ENCODE results near the gene NTMT1. TPM values are rescaled to one million over a fixed set of nuclear protein-coding genes. Genes with fewer than 3 reads are reported as not detected.
A peak's percentile ranks its signal among the peaks of the same experiment; 100 is the strongest.

The NTMT1 gene
- total RNA-seq, 1 donor, result 27.6 TPM

GRCh38 chr9:129626625-129627284 lies 792 bp downstream of the NTMT1 start:
- no peak for TF ChIP-seq CTCF (IDR thresholded peaks at IDR 0.05; ENCODE audit: insufficient read depth, low read length)
- peak overlapping the region; percentile 89 for H3K4me3 ChIP-seq (ENCODE audit: low read depth, low read length)
- DNase-seq (ENCODE audit: low read depth), result peak; percentile 71

GRCh38 chr9:129627556-129628440 lies 1.8 kb downstream of the NTMT1 start:
- TF ChIP-seq CTCF (IDR thresholded peaks at IDR 0.05; ENCODE audit: insufficient read depth, low read length), result no peak
- peak overlapping the region; percentile 89 for H3K4me3 ChIP-seq (ENCODE audit: low read depth, low read length)
- DNase-seq (ENCODE audit: low read depth), result no peak

GRCh38 chr9:129628709-129629108 lies 2.7 kb downstream of the NTMT1 start:
- H3K4me3 ChIP-seq (ENCODE audit: low read depth, low read length), result peak overlapping the region; percentile 35
- no peak for DNase-seq (ENCODE audit: low read depth)
- no peak for TF ChIP-seq CTCF (IDR thresholded peaks at IDR 0.05; ENCODE audit: insufficient read depth, low read length)

GRCh38 chr9:129629251-129629820 lies 3.4 kb downstream of the NTMT1 start:
- TF ChIP-seq CTCF (IDR thresholded peaks at IDR 0.05; ENCODE audit: insufficient read depth, low read length), result no peak
- no peak overlapping the region for H3K4me3 ChIP-seq (ENCODE audit: low read depth, low read length)
- DNase-seq (ENCODE audit: low read depth), result no peak

- DNase-seq (ENCODE audit: low read depth), result no peak
- TF ChIP-seq CTCF (IDR thresholded peaks at IDR 0.05; ENCODE audit: insufficient read depth, low read length), result no peak
- H3K4me3 ChIP-seq (ENCODE audit: low read depth, low read length), result no peak overlapping the region
These were observed 5.2 kb downstream of the NTMT1 start for GRCh38 chr9:129630967-129631673.

GRCh38 chr9:129631674-129632129 lies 5.7 kb downstream of the NTMT1 start:
- no peak overlapping the region for H3K4me3 ChIP-seq (ENCODE audit: low read depth, low read length)
- no peak for DNase-seq (ENCODE audit: low read depth)
- no peak for TF ChIP-seq CTCF (IDR thresholded peaks at IDR 0.05; ENCODE audit: insufficient read depth, low read length)

Measured in fibroblast of the aortic adventitia (primary cell).